Measurements from ENCODE around the gene CKS1B.

Gene CKS1B

GRCh38 chr1:154945962-154946850, 28.3 kb upstream of the CKS1B start:
- no peak for DNase-seq

GRCh38 chr1:154948079-154948478, 26.4 kb upstream of the CKS1B start:
- no peak for DNase-seq

GRCh38 chr1:154951901-154952657, 22.4 kb upstream of the CKS1B start:
- no peak for DNase-seq

- DNase-seq, result no peak
Observed at GRCh38 chr1:154952664-154953063, 21.8 kb upstream of the CKS1B start.

- DNase-seq, result no peak
Observed at GRCh38 chr1:154953611-154954038, 20.9 kb upstream of the CKS1B start.

- DNase-seq, result no peak
Observed at GRCh38 chr1:154954541-154954940, 19.9 kb upstream of the CKS1B start.

- peak; percentile 66 for DNase-seq
Observed at GRCh38 chr1:154955039-154955717, 19.3 kb upstream of the CKS1B start.

- DNase-seq, result peak; percentile 91
Observed at GRCh38 chr1:154955718-154956543, 18.6 kb upstream of the CKS1B start, which contains the start of gene PBXIP1. Gene PBXIP1, minus strand, starts transcription at chr1:154956099. Its CDS starts 2,378 bp downstream, at chr1:154953721.

- no peak for DNase-seq
Observed at GRCh38 chr1:154956544-154956941, 17.9 kb upstream of the CKS1B start.

- no peak for DNase-seq
Observed at GRCh38 chr1:154957091-154957657, 17.3 kb upstream of the CKS1B start.

- DNase-seq, result no peak
Observed at GRCh38 chr1:154958036-154958435, 16.4 kb upstream of the CKS1B start.

GRCh38 chr1:154958681-154959425, 15.6 kb upstream of the CKS1B start:
- DNase-seq, result no peak

- DNase-seq, result no peak
Observed at GRCh38 chr1:154959426-154959780, 15.1 kb upstream of the CKS1B start.

GRCh38 chr1:154960446-154961136, 13.9 kb upstream of the CKS1B start:
- DNase-seq, result no peak

GRCh38 chr1:154961207-154962155, 13.0 kb upstream of the CKS1B start, which contains the start of gene PYGO2:
Gene PYGO2, minus strand, starts transcription at chr1:154961782. Its CDS starts 206 bp downstream, at chr1:154961576.
- DNase-seq, result peak; percentile 57

GRCh38 chr1:154962156-154962749, 12.2 kb upstream of the CKS1B start:
- no peak for DNase-seq

GRCh38 chr1:154962795-154963330, 11.6 kb upstream of the CKS1B start:
- DNase-seq, result no peak

GRCh38 chr1:154963643-154964042, 10.8 kb upstream of the CKS1B start:
- DNase-seq, result no peak

- DNase-seq, result no peak
Observed at GRCh38 chr1:154964359-154964758, 10.1 kb upstream of the CKS1B start.
